ENCODE data around the gene PCCA.
"Not testable (repeated sequence)": the region's sequence is repeated elsewhere in the genome, so short reads cannot be mapped to it uniquely, and the experiment has no call there.

Gene PCCA

GRCh38 chr13:100245104-100245503 lies 156.2 kb downstream of the PCCA start:
- DNase-seq (ENCODE audit: low spot score): no peak

GRCh38 chr13:100247937-100248336 lies 159.0 kb downstream of the PCCA start:
- no peak for DNase-seq (ENCODE audit: low spot score)

- DNase-seq (ENCODE audit: low spot score): no peak
These were observed 165.1 kb downstream of the PCCA start for GRCh38 chr13:100254002-100254401.

- no peak for DNase-seq (ENCODE audit: low spot score)
These were observed 173.5 kb downstream of the PCCA start for GRCh38 chr13:100262404-100262803.

GRCh38 chr13:100266026-100266425 lies 177.1 kb downstream of the PCCA start:
- DNase-seq (ENCODE audit: low spot score): no peak

- DNase-seq (ENCODE audit: low spot score): no peak
These were observed 180.9 kb downstream of the PCCA start for GRCh38 chr13:100269837-100270236.

GRCh38 chr13:100273138-100273537 lies 184.2 kb downstream of the PCCA start:
- no peak for DNase-seq (ENCODE audit: low spot score)

- DNase-seq (ENCODE audit: low spot score): no peak
These were observed 184.7 kb downstream of the PCCA start for GRCh38 chr13:100273552-100273951.

- DNase-seq (ENCODE audit: low spot score): no peak
These were observed 186.1 kb downstream of the PCCA start for GRCh38 chr13:100274942-100275506.

- no peak for DNase-seq (ENCODE audit: low spot score)
These were observed 186.9 kb downstream of the PCCA start for GRCh38 chr13:100275746-100276145.

GRCh38 chr13:100280681-100281080 lies 191.8 kb downstream of the PCCA start:
- no peak for DNase-seq (ENCODE audit: low spot score)

GRCh38 chr13:100282306-100282705 lies 193.4 kb downstream of the PCCA start:
- DNase-seq (ENCODE audit: low spot score): not testable (repeated sequence)

- no peak for DNase-seq (ENCODE audit: low spot score)
These were observed 201.4 kb downstream of the PCCA start for GRCh38 chr13:100290165-100290801.

- no peak for DNase-seq (ENCODE audit: low spot score)
These were observed 202.7 kb downstream of the PCCA start for GRCh38 chr13:100291624-100292023.

GRCh38 chr13:100297413-100297812 lies 208.5 kb downstream of the PCCA start:
- no peak for DNase-seq (ENCODE audit: low spot score)

GRCh38 chr13:100298116-100298681 lies 209.3 kb downstream of the PCCA start:
- DNase-seq (ENCODE audit: low spot score): no peak

- no peak for DNase-seq (ENCODE audit: low spot score)
These were observed 209.8 kb downstream of the PCCA start for GRCh38 chr13:100298691-100299090.

- DNase-seq (ENCODE audit: low spot score): no peak
These were observed 211.3 kb downstream of the PCCA start for GRCh38 chr13:100300243-100300642.

- no peak for DNase-seq (ENCODE audit: low spot score)
These were observed 211.8 kb downstream of the PCCA start for GRCh38 chr13:100300708-100301107.

GRCh38 chr13:100301418-100301817 lies 212.5 kb downstream of the PCCA start:
- no peak for DNase-seq (ENCODE audit: low spot score)

GRCh38 chr13:100302391-100302790 lies 213.5 kb downstream of the PCCA start:
- DNase-seq (ENCODE audit: low spot score): no peak

GRCh38 chr13:100304229-100304628 lies 215.3 kb downstream of the PCCA start:
- DNase-seq (ENCODE audit: low spot score): no peak

- no peak for DNase-seq (ENCODE audit: low spot score)
These were observed 216.5 kb downstream of the PCCA start for GRCh38 chr13:100305398-100305797.

- DNase-seq (ENCODE audit: low spot score): no peak
These were observed 217.1 kb downstream of the PCCA start for GRCh38 chr13:100306030-100306429.
